Measurements from ENCODE around the gene PARP9.

The PARP9 gene

GRCh38 chr3:122560680-122561079 lies 3.4 kb downstream of the PARP9 start:
- TF ChIP-seq, protein P1, sequence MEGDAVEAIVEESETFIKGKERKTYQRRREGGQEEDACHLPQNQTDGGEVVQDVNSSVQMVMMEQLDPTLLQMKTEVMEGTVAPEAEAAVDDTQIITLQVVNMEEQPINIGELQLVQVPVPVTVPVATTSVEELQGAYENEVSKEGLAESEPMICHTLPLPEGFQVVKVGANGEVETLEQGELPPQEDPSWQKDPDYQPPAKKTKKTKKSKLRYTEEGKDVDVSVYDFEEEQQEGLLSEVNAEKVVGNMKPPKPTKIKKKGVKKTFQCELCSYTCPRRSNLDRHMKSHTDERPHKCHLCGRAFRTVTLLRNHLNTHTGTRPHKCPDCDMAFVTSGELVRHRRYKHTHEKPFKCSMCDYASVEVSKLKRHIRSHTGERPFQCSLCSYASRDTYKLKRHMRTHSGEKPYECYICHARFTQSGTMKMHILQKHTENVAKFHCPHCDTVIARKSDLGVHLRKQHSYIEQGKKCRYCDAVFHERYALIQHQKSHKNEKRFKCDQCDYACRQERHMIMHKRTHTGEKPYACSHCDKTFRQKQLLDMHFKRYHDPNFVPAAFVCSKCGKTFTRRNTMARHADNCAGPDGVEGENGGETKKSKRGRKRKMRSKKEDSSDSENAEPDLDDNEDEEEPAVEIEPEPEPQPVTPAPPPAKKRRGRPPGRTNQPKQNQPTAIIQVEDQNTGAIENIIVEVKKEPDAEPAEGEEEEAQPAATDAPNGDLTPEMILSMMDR (IDR thresholded peaks at IDR 0.05; ENCODE audit: control insufficient read depth, extremely low read depth, insufficient read depth) = peak; percentile 84
- DNase-seq (ENCODE audit: low read depth) = peak; percentile 86

GRCh38 chr3:122559906-122560305 lies 4.2 kb downstream of the PARP9 start:
- DNase-seq (ENCODE audit: low read depth) = no peak
- TF ChIP-seq, protein P1 (IDR thresholded peaks at IDR 0.05; ENCODE audit: control insufficient read depth, extremely low read depth, insufficient read depth) = no peak
- H3K4me3 ChIP-seq (ENCODE audit: low read depth, low read length) = no peak overlapping the region

More at GRCh38 chr3:122560680-122561079, 3.4 kb downstream of the PARP9 start:
- no peak overlapping the region for H3K4me3 ChIP-seq (ENCODE audit: low read depth, low read length)

- TF ChIP-seq, protein P1 (IDR thresholded peaks at IDR 0.05; ENCODE audit: control insufficient read depth, extremely low read depth, insufficient read depth) = no peak
- DNase-seq (ENCODE audit: low read depth) = no peak
- no peak overlapping the region for H3K4me3 ChIP-seq (ENCODE audit: low read depth, low read length)
Observed at GRCh38 chr3:122558605-122559004, 5.5 kb downstream of the PARP9 start.

DNA sequence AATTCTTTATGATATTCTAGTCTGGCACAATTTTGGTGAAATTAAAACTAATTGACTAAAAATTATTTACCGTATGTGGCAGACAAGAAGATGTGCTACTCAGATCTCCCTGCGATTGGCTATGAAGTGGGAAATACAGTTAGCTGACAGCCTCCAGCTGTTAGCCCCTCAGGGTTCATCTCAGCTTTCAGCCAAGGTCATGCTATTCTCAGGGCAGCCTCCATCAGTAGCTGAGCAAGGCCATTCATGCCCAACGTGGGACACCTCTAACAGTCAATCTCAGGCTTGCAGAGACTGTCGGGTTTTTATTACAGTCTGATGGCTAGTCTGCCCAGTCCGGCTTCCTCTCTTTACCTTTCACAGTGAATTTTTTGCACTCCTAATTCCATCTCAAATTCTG lies 6.7 kb downstream of the PARP9 start:
- DNase-seq (ENCODE audit: low read depth) = no peak
- TF ChIP-seq, protein P1 (IDR thresholded peaks at IDR 0.05; ENCODE audit: control insufficient read depth, extremely low read depth, insufficient read depth) = no peak
- no peak overlapping the region for H3K4me3 ChIP-seq (ENCODE audit: low read depth, low read length)

DNA sequence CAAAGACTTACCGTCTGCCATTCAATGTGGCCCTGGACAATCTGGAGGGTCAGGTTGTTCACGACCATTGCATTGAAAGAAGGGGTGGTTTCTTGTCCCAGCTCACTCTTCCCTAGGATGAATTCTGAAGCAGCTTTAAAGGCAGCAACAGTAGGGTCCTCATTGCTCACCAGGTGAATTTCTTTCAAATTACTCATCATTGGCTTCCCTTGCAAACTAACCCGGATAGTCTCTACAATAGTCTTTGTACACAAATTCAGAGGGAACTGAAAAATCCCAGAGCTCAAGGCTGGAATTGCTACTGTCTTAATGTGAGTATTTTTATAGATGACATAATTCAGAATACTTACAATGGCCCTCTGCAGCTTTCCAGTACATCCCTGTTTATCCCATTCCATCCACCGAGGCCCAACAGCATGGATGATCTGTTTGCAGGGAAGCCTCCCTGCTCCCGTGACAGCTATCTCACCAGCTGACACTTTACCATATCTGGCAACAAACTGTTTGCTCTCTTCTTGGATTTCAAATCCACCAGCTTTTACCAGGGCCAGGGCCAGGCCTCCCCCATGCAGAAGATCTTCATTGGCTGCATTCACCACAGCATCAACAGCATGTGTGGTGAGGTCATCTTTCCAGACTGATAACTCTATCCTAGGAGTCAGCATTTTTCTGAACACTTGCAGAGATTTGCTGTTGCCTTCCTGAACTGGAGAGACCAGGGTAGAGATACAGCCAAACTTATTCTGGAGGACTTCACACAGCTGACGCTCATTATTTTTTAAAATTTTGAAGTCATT lies 8.6 kb downstream of the PARP9 start:
- no peak for DNase-seq (ENCODE audit: low read depth)
- TF ChIP-seq, protein P1 (IDR thresholded peaks at IDR 0.05; ENCODE audit: control insufficient read depth, extremely low read depth, insufficient read depth) = no peak
- H3K4me3 ChIP-seq (ENCODE audit: low read depth, low read length) = no peak overlapping the region

- TF ChIP-seq, protein P1 (IDR thresholded peaks at IDR 0.05; ENCODE audit: control insufficient read depth, extremely low read depth, insufficient read depth) = no peak
- H3K4me3 ChIP-seq (ENCODE audit: low read depth, low read length) = no peak overlapping the region
- DNase-seq (ENCODE audit: low read depth) = no peak
Observed at GRCh38 chr3:122553171-122553570, 10.9 kb downstream of the PARP9 start.

DNA sequence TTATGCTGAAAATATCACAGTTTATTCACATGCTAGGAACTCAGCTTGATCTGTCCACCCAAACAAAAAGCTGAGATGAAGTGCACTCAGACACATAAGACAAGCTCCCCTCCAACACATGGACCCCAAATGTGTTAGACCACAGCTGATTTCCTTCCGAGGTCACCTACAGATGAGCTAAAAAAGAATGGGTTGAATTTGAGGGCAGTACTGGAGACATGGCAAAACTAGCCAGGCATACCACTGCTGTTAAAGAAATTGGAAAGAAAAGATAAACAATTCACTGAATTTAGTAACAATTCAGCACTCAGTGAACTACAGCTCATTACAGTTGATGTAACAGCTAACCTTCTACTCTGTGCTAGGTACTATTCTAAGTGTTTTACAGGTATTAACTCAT lies 15.5 kb downstream of the PARP9 start:
- TF ChIP-seq, protein P1 (IDR thresholded peaks at IDR 0.05; ENCODE audit: control insufficient read depth, extremely low read depth, insufficient read depth) = no peak
- no peak for DNase-seq (ENCODE audit: low read depth)
- no peak overlapping the region for H3K4me3 ChIP-seq (ENCODE audit: low read depth, low read length)
